HepG2 (cell line): ENCODE results near the gene FSTL1. TPM values are rescaled to one million over a fixed set of nuclear protein-coding genes. Genes with fewer than 3 reads are reported as not detected.

Experiments used
- TCF7 ChIP-seq: sonication (generic); IDR thresholded peaks from 2 replicates; pipeline ENCODE4 v1.6.1; 2016; ENCODE audit warnings: antibody characterized with exemption, low read depth
- microRNA counts: library from miRNA; unstranded; fragments of <30 nt; microRNA quantifications from one replicate; lab custom pipeline; 2015
- polyA plus RNA-seq, 8 experiments: library from polyadenylated mRNA; depleted of rRNA in 3 of 8; stranded (reverse) in 7 of 8; unstranded in 1 of 8; fragments of >200 nt; fragmentation: Illumina TruSeq in 4 of 8; extraction: Trizol in 4 of 8; gene quantifications; 2 replicates each; pipeline versions ENCODE4 v1.2.1 to v1.2.3, GENCODE V29; 2011 to 2016; ENCODE audit warnings: low read depth in 4 of 8, missing spikeins in 1 of 8, mixed read lengths in 1 of 8; ENCODE audit not compliant: insufficient read depth in 1 of 8
- total RNA-seq, 5 experiments: library from RNA; depleted of rRNA; stranded (reverse); fragments of >200 nt; fragmentation: Illumina TruSeq; extraction: Trizol; gene quantifications; 2 replicates each; pipeline ENCODE4 v1.2.3, GENCODE V29; 2016; ENCODE audit warnings: low read depth in 1 of 5
- TF ChIP-seq, protein P1 (sequence below): sonication (generic); formaldehyde crosslinking; IDR thresholded peaks from 2 replicates; pipeline ENCODE4 v1.4.0; 2020; ENCODE audit warnings: low read depth, mild to moderate bottlenecking, missing genetic modification reagents
- TF ChIP-seq, protein P2 (sequence below): sonication (generic); formaldehyde crosslinking; IDR thresholded peaks from 2 replicates; pipeline ENCODE4 v1.4.0; 2020; ENCODE audit warnings: missing genetic modification reagents

FSTL1 gene
- total and polyA plus RNA-seq, 2 of the 13 experiments (the other 11 are each of a cell fraction or from before 2014, with no cell fraction given): 0.07 to 0.29 TPM

DNA sequence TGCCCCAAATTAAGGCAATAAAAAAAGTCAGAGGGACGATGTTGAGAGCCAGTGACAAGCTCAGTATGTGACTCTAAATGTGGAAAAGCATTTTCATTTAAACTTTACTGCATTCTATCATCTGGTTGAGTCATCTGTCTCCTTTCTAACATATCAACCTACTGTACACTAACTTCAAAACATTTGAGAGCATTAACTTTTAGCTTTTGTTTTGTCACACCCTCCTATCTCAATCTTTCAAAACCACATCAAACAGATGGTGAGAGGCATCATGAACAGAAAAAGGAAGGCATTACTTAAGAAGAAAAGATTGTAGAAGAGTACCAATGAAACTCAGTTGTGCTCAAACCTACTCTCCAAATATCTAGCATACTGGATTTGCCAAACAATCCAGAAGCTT lies 106.4 kb downstream of the FSTL1 start (continued):
- TF ChIP-seq, protein P1, sequence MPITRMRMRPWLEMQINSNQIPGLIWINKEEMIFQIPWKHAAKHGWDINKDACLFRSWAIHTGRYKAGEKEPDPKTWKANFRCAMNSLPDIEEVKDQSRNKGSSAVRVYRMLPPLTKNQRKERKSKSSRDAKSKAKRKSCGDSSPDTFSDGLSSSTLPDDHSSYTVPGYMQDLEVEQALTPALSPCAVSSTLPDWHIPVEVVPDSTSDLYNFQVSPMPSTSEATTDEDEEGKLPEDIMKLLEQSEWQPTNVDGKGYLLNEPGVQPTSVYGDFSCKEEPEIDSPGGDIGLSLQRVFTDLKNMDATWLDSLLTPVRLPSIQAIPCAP: no peak
- peak; percentile 36; the same call in 1 of the 2 replicates for TF ChIP-seq TCF7
- TF ChIP-seq, protein P2, sequence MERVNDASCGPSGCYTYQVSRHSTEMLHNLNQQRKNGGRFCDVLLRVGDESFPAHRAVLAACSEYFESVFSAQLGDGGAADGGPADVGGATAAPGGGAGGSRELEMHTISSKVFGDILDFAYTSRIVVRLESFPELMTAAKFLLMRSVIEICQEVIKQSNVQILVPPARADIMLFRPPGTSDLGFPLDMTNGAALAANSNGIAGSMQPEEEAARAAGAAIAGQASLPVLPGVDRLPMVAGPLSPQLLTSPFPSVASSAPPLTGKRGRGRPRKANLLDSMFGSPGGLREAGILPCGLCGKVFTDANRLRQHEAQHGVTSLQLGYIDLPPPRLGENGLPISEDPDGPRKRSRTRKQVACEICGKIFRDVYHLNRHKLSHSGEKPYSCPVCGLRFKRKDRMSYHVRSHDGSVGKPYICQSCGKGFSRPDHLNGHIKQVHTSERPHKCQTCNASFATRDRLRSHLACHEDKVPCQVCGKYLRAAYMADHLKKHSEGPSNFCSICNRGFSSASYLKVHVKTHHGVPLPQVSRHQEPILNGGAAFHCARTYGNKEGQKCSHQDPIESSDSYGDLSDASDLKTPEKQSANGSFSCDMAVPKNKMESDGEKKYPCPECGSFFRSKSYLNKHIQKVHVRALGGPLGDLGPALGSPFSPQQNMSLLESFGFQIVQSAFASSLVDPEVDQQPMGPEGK: no peak

MicroRNAs within 50 kb of the gene (microRNA counts, 767-probe panel; counts per million panel counts)
- not detected for microRNA hsa-miR-198 (lab: Ali Mortazavi, UCI)

Other genes with a start within 250 kb of the FSTL1 start
- not detected in 2 replicates for gene GPR156, start 165.8 kb downstream of the FSTL1 start, total RNA-seq (2016; rRNA removed; fragmentation: Illumina TruSeq; extraction: Trizol)
- gene GPR156, start 165.8 kb downstream of the FSTL1 start, polyA plus RNA-seq (2011; rRNA removed): 0.03 TPM in 1 of 2 replicates, not detected in the other
- 17.3 and 28.8 TPM in 2 replicates for gene LRRC58, start 101.6 kb downstream of the FSTL1 start, total RNA-seq (2016; rRNA removed; fragmentation: Illumina TruSeq; extraction: Trizol)
- 6.4 and 9.7 TPM in 2 replicates for gene LRRC58, start 101.6 kb downstream of the FSTL1 start, polyA plus RNA-seq (2011; rRNA removed)
- gene NDUFB4, start 145.3 kb upstream of the FSTL1 start, total RNA-seq (2016; rRNA removed; fragmentation: Illumina TruSeq; extraction: Trizol): 115 and 117 TPM in 2 replicates
- 114 and 116 TPM in 2 replicates for gene NDUFB4, start 145.3 kb upstream of the FSTL1 start, polyA plus RNA-seq (2011; rRNA removed)
- gene HGD, start 231.2 kb upstream of the FSTL1 start, total RNA-seq (2016; rRNA removed; fragmentation: Illumina TruSeq; extraction: Trizol): 265 and 319 TPM in 2 replicates
- gene HGD, start 231.2 kb upstream of the FSTL1 start, polyA plus RNA-seq (2011; rRNA removed): 398 and 420 TPM in 2 replicates